Neutrophil (primary cell): ENCODE results near the gene TECTB.

Experiments used
- H3K27ac ChIP-seq: fragments of 200-600 bp; sonication (generic); 2 replicates; pipeline ENCODE4 v1.5.1; 2016; ENCODE audit warnings: mild to moderate bottlenecking, moderate library complexity
- H3K27me3 ChIP-seq: fragments of 200-600 bp; sonication (generic); 2 replicates; pipeline ENCODE4 v1.6.0; 2016; ENCODE audit warnings: mild to moderate bottlenecking
- H3K36me3 ChIP-seq: fragments of 200-600 bp; sonication (generic); 2 replicates; pipeline ENCODE4 v1.5.1; 2017
- H3K4me1 ChIP-seq, 2 experiments: fragments of 200-600 bp in 1 of 2; sonication (generic) in 1 of 2; 1 replicate in 1 of 2; 2 replicates in 1 of 2; pipeline versions ENCODE4 v1.5.1 to v1.6.1; 2013 to 2016; ENCODE audit warnings: low read depth in 1 of 2, low read length in 1 of 2, mild to moderate bottlenecking in 1 of 2, moderate library complexity in 1 of 2; ENCODE audit not compliant: control insufficient read depth in 1 of 2, insufficient read depth in 1 of 2
- H3K4me3 ChIP-seq, 2 experiments: fragments of 200-600 bp in 1 of 2; sonication (generic) in 1 of 2; 1 replicate in 1 of 2; 2 replicates in 1 of 2; pipeline ENCODE4 v1.5.1; 2013 to 2016; ENCODE audit warnings: low read depth in 1 of 2, low read length in 1 of 2, mild to moderate bottlenecking in 1 of 2, moderate library complexity in 1 of 2
- H3K9me3 ChIP-seq: fragments of 200-600 bp; sonication (generic); 2 replicates; pipeline ENCODE4 v1.5.1; 2016
- TF ChIP-seq, protein P1 (sequence below): fragments of 200-600 bp; sonication (generic); IDR thresholded peaks from 2 replicates; pipeline ENCODE4 v1.5.1; 2016; ENCODE audit warnings: antibody characterized with exemption

Gene TECTB

DNA sequence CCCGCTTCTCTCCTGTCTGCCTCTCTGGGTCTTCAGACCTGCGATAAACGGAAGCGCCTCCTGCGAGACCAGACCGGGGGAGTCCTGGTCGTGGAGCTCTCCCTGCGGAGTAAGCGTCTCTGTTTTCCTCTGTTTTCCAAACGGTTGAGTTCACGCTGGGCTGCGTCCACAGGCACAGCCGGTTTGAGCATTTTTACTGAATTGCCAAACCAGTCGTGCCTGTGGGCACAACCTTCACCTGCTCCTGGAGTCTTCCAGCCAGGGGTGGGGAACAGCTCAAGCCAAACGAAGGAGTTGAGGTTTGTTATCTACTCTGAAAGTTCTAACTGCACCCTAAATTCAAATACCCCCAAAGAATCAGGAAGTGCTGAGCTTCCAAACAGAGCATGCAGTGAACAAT, 16.3 kb downstream of the TECTB start:
- Histone ChIP-seq H3K27me3 (peaks cover 39% of the 10 kb centered on the region), H3K4me1 (no peaks in the 10 kb centered on the region), H3K27ac (no peak overlapping the region), H3K4me3 (no peak overlapping the region), H3K36me3 (no peaks in the 10 kb centered on the region), H3K9me3 (no peaks in the 10 kb centered on the region)
- TF ChIP-seq, protein P1, sequence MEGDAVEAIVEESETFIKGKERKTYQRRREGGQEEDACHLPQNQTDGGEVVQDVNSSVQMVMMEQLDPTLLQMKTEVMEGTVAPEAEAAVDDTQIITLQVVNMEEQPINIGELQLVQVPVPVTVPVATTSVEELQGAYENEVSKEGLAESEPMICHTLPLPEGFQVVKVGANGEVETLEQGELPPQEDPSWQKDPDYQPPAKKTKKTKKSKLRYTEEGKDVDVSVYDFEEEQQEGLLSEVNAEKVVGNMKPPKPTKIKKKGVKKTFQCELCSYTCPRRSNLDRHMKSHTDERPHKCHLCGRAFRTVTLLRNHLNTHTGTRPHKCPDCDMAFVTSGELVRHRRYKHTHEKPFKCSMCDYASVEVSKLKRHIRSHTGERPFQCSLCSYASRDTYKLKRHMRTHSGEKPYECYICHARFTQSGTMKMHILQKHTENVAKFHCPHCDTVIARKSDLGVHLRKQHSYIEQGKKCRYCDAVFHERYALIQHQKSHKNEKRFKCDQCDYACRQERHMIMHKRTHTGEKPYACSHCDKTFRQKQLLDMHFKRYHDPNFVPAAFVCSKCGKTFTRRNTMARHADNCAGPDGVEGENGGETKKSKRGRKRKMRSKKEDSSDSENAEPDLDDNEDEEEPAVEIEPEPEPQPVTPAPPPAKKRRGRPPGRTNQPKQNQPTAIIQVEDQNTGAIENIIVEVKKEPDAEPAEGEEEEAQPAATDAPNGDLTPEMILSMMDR, result no peak

- peaks cover 39% of the 10 kb centered on the region for H3K27me3 ChIP-seq
- TF ChIP-seq, protein P1, result no peak
- no peaks in the 10 kb centered on the region for H3K9me3 ChIP-seq
- no peak overlapping the region for H3K4me3 ChIP-seq
- H3K27ac ChIP-seq, result no peak overlapping the region
- no peaks in the 10 kb centered on the region for H3K36me3 ChIP-seq
- no peaks in the 10 kb centered on the region for H3K4me1 ChIP-seq
These were observed 19.1 kb downstream of the TECTB start for GRCh38 chr10:112302335-112302734.

DNA sequence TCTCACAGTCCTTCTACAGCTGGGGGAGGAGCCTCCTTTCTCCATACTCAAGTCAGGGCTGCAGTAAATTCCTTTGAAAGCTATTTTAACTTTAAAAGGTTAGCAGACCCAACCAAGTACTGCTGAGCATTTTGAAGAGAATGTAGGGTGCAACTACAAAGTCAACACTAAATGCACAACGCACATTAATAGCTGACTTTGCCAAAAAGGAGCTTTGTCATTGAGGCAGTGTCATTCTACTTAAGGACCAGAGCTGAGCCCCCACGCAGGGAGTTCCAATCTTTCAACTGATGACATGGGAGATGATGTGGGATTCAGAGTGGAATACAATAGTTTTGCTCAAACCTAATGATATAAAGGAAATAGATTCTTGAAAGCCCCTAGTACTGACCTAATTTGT, 20.3 kb downstream of the TECTB start:
- Histone ChIP-seq H3K4me1 (no peaks in the 10 kb centered on the region), H3K27ac (no peak overlapping the region), H3K9me3 (no peaks in the 10 kb centered on the region), H3K27me3 (peaks cover 32% of the 10 kb centered on the region), H3K36me3 (no peaks in the 10 kb centered on the region), H3K4me3 (no peak overlapping the region)
- TF ChIP-seq, protein P1, result no peak

DNA sequence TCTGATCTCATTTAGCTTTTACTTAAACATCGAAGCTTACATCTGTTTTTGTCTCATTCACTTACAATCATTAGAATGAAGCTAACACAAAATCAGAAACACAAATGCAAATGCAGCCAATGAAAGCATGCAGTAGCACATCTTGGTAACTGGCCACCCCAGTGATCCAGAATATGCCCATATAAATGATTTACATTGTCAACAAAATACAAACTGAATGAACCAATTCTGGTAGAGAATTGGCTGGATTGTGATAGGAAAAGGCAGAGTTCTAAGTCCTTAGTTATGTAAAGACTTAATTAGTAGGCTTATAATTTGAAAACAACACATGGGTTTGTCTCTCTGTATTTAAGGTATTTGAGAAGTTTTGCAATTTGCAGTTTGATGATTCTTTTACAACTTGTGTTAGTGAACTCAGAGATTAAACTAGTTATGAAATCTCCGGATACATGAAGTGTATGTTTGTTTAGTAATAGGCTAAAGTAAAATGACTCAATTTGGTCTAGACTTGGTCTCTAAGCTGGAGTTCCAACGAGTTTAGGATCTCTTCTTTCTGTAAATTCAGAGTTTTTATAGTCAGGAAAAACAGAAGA, 21.2 kb downstream of the TECTB start:
- Histone ChIP-seq H3K27me3 (peaks cover 32% of the 10 kb centered on the region), H3K4me1 (no peaks in the 10 kb centered on the region), H3K36me3 (no peaks in the 10 kb centered on the region), H3K9me3 (no peaks in the 10 kb centered on the region), H3K27ac (no peak overlapping the region), H3K4me3 (no peak overlapping the region)
- TF ChIP-seq, protein P1, result no peak

DNA sequence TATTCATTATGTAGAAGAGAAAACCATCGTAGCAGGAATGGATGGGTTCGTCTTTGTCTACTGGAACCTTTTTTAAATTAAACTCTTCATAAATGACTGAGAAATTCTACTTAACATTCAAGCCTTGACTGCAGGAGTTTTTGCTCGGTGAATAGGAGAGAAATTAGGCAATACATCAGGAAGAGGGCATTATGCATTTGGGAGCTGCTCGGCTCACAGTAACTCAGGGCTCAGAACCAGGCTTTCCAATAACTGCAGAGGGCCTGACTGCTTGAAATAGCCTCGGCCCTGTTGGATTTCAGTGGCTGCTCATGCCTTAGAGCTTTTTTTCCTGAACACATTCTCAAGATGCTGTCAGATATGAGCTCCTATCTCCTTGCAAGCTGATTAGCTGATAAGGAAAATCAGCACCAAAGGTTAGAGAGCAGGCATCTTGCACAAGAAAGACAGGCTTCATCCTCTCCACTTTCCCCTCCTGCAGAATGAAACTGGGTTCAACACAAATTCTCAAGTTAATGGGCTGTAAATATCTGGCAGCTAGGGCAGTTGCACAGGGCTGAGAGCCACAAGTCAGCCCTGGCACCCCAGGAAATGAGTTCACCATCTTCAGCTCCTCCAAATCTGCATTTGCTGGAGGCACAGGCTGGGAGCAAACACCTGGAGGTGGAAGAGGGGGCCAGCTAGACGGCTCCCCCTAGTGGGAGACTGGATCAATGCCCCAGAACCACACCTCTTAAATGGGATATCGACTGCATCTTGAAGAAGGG, 24.3 kb downstream of the TECTB start:
- Histone ChIP-seq H3K4me3 (no peak overlapping the region), H3K4me1 (no peaks in the 10 kb centered on the region), H3K27me3 (peaks cover 36% of the 10 kb centered on the region), H3K9me3 (no peaks in the 10 kb centered on the region), H3K36me3 (no peaks in the 10 kb centered on the region), H3K27ac (no peak overlapping the region)
- TF ChIP-seq, protein P1, result no peak
